Cerebellar cortex (tissue), 1 donor: Measurements from ENCODE around the gene GTF2A1.

ENCODE experiments used
- DNase-seq: peaks from one replicate; pipeline ENCODE4 v3.0.0-alpha.2; 2015; ENCODE audit warnings: low spot score

Gene GTF2A1

GRCh38 chr14:81137316-81137715 is 83.4 kb downstream of the GTF2A1 start:
- no peak for DNase-seq

GRCh38 chr14:81133400-81133799 is 87.4 kb downstream of the GTF2A1 start:
- DNase-seq: no peak

- DNase-seq: no peak
Observed at GRCh38 chr14:81132468-81132867, 88.3 kb downstream of the GTF2A1 start.

DNA sequence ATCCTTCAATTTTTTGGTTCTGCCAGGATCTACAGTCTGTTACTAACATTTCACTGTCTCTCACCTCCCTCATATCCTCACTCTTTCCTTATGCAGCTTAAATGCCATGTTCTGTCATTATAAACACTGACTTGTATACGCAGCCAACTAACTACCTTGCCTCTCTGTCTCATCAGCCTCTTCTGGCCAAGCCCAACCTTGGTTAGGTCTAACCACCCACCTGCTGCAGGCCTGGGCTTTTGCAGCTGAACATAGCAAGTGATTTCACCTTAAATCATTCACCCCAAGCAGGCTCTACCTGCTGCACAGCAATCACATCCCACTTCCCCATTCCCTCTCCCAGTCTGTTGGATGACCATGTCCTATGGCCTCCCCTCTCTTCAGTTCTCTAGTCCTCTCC is 91.5 kb downstream of the GTF2A1 start:
- no peak for DNase-seq

DNA sequence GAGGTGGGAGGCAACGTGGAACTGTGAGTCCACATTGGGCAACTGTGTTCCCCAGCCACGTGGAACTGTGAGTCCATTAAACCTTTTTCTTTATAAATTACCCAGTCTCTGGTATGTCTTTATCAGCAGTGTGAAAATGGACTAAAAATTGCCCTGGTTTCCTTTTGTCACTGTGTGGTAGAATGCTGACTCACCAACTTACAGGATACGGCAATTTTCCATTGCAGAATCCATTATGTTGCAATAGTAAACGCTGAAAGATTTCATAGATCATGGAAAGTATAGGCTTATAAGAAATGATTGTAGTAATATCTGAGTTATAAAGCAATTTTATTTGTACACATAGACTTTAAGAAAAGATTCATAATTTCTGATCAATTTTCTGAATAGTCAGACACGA is 93.0 kb downstream of the GTF2A1 start:
- DNase-seq: no peak

GRCh38 chr14:81125536-81125935 is 95.2 kb downstream of the GTF2A1 start:
- no peak for DNase-seq
